Skin of body (tissue), 2 donors: Measurements from ENCODE around the gene SPDYE6. TPM values are rescaled to one million over a fixed set of nuclear protein-coding genes. Genes with fewer than 3 reads are reported as not detected.
"Not testable (repeated sequence)": the region's sequence is repeated elsewhere in the genome, so short reads cannot be mapped to it uniquely, and the experiment has no call there.

Experiments
- DNase-seq: peaks from one replicate; lab custom pipeline; 2025; lab: John Stamatoyannopoulos, UW
- total RNA-seq: library from RNA; depleted of rRNA; stranded (reverse); fragments of >200 nt; gene quantifications from one replicate; pipeline ENCODE4 v1.2.3, GENCODE V29; 2014

The SPDYE6 gene, protein sequence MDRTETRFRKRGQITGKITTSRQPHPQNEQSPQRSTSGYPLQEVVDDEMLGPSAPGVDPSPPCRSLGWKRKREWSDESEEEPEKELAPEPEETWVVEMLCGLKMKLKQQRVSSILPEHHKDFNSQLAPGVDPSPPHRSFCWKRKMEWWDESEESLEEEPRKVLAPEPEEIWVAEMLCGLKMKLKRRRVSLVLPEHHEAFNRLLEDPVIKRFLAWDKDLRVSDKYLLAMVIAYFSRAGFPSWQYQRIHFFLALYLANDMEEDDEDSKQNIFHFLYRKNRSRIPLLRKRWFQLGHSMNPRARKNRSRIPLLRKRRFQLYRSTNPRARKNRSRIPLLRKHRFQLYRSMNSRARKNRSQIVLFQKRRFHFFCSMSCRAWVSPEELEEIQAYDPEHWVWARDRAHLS
- total RNA-seq, result not detected

DNA sequence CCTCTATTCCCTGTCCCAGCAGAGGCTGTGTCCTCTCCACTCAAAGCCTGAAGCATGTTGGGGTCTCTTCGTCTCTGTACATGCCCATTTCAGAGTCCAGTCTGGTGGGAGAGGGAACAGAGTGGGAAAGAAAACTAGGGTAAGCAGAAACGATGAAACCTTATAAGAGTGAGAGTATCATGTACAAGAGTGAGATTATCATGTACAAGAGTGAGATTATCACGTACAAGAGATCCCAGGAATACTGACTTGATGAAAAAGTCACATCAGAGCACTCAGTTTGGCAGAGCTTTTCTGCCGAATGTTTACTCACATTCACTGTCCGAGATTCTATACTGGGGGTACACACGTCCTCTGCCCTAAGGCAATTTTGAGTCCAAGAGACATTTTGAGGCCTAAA, at the start of gene SPDYE6:
SPDYE6 (minus strand) TSS at position 101 of the 400 bp plus-strand sequence. CDS start 421 bp downstream, outside the sequence.
- DNase-seq, result not testable (repeated sequence)

DNA sequence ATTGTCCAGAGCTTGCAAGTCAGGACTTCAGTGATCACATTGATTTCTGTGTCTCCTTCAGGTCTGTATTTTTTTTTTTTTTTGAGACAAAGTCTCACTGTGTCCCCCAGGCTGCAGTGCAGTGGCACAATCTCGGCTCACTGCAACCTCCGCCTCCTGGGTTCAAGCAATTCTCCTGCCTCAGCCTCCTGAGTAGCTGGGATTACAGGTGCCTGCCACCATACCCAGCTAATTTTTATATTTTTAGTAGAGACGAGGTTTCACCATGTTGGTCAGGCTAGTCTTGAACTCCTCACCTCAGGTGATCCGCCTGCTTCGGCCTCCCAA, 48.6 kb upstream of the SPDYE6 start:
- DNase-seq, result not testable (repeated sequence)

DNA sequence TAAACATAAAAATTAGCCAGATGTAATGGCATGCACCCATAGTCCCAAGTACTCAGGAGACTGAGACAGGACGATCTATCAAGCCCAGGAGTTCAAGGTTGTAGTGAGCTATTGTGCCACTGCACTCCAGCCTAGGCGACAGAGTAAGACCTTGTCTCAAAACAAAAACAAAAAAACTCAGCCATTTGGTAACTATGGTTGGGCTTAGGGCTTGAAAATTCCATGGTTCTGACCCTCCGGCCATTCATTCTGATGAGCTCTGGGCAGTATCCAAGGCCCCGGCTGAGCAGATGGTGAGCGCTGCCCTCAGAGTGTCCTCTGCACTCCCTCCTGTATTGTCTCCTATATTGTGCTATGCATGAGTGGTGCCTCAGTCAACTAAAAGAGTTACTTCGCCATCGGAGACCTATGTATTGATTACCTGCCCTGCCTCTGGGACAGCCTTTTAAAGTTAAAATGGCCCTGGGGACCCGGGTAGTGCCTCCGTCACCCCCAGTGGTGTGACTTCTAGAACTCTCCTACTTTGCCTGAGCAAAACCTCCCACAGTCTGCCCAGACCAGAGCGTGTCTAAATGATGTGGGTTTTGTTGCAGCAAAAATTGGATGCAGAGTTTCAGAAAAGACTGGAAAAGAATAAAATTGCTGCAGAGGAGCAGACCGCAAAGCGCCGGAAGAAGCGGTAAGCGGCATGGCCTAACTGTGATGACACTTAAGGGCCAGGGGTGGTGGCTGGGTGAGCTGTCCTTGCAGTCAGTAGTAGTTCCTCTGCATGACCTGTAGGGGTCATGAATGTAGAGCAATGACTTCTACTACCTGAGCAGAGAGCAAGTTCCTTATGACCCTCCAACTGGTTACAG, 48.0 kb upstream of the SPDYE6 start:
- no peak for DNase-seq

DNA sequence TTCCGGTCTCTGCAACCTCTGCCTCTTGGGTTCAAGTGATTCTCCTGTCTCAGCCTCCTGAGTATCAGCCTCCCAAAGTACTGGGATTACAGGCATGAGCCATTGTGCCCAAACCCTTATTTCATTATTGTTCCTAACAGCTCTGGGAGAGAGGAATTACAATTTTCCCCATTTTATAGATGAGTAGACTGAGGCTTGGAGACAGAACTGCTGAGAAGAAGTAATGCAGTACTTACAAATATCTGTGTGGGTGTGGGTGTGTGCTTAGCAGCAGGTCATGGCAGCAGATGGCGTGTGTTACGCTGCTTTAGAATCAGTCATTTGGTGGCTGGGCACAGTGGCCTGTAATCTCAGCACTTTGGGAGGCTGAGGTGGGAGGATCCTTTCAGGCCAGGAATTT, 47.3 kb upstream of the SPDYE6 start:
- DNase-seq, result no peak

DNA sequence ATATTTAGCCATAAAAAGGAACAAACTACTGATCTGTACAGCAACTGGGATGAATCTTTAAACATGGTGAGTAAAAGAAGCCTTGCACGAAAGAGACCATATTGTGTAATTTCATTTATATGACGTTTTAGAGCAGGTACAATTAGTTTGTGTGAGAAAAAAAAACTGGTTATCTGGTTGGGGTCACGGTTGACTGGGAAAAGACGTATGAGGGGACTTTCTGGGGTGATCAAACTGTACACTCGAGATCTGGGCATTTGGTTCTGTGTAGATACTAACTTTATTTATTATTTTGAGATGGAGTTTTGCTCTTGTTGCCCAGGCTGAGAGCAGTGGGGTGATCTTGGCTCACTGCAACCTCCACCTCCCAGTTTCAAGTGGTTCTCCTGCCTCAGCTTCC, 44.1 kb upstream of the SPDYE6 start:
- no peak for DNase-seq

DNA sequence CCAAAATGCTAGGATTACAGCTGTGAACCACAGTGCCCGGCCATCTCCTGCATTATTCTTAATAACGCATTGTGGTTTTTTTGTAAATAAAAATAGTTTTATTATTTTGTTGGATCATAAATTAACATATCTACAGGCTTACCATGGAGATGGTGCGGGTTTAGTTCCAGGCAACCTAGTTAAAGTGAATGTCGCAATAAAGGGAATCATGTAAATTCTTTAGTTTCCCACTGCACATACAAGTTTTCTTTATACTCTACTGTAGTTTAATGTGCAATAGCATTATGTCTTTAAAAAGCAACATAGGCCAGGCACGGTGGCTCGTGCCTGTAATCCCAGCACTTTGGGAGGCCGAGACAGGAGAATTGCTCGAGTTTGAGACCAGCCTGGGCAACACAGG, 42.3 kb upstream of the SPDYE6 start:
- no peak for DNase-seq

DNA sequence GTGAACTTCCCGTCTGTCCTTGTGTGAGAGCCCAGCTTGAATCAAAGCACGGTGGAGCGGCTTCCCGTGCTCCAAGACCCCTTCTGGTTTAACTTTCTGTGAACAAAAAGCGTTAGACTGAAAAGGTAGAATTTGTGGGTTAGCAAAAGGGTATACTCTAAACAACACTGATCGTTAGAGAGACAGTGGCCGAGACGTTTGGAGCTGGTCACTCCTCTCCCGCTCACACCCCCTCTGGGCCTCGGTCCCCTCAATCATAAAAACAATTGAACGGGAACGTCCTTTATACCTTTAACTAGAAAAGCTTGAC, 40.4 kb upstream of the SPDYE6 start:
- no peak for DNase-seq

DNA sequence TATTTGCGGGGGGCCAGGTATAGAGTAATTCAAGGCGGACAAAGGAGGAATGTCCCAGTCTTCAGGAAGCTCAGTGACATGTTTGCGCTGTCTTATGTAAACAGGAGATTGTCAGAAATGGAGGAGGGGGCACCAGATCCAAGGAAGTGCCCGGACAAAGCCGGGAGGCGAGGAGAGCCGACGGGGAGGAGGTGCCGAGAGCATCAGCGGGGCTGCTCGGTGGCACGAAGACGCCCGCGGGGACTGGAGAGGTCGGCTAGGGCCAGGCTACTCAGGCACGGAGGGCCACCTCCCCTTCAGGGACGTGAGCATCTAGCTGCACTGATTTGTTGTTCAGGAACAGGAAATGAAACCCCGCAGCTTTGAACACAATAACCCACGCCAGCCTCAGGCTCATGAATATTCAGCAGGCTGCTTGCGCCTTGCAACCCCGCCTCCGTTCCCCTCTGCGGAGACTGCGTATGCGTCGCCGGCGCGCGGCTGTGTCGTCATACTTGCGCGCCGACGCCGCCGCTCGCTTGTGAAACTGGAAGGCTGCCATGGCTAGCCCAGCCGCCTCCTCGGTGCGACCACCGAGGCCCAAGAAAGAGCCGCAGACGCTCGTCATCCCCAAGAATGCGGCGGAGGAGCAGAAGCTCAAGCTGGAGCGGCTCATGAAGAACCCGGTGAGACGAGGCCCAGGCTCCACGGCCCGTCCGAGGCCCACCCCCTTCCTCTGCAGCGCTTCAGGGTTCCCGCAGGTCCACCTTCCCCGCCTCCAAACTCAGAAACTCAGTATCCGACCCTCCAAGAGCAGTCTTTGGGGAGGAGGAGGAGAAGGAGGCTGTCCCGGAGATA, 39.8 kb upstream of the SPDYE6 start, which contains the start of gene PRKRIP1:
PRKRIP1 (plus strand) TSS at position 491 of the 837 bp plus-strand sequence; CDS start at position 540, 49 bp downstream.
- DNase-seq, result peak; percentile 91

DNA sequence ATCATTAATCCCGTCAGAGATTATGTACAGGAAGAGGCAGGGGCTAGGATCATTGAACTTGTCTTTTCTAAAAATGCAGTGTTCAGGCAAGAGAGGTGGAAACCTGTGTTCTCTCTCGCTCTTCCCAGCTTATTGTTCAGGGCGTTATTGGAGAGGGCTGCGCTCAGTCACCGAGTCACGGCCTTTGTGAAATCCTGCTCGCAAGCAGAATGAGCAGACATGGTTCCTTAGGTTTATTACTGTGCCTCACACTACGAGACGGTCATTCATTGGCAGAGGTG, 39.3 kb upstream of the SPDYE6 start:
- DNase-seq, result no peak

DNA sequence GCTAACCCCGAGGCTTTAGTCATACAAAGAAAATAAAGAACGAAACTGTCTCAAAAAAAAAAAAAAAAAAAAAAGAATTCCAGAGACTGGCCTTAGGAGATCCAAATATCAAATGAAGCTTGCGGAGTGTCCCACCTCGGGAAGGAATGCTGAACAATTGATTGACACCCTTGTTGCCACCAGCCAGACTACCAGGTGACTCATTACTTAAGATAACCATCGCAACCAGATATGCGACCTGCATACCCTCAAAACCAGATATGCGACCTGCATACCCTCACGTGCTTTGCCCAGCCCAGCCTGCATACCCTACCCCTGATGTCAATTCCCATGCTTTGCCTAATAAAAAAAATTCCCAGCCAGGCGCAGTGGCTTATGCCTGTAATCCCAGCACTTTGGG, 37.2 kb upstream of the SPDYE6 start:
- no peak for DNase-seq

DNA sequence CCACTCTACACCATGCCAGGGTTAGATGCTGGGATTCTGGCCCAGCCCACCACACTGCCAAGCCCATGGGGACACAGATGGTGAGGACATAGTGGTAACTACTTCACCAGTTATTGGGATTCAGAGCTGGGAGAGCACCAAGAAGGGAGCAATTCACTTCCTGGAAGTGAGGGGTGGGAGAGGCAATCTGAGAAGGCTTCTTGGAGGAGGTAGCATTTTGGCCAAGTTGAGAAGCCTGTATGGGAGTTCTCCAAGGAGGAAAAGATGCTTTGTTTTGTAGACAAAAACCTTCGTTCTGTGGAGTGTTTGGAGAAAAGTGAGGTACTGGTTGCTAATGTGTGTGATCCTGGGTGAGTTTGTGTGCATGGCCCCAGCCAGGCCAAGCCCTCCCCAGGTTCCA, 36.1 kb upstream of the SPDYE6 start:
- DNase-seq, result no peak

DNA sequence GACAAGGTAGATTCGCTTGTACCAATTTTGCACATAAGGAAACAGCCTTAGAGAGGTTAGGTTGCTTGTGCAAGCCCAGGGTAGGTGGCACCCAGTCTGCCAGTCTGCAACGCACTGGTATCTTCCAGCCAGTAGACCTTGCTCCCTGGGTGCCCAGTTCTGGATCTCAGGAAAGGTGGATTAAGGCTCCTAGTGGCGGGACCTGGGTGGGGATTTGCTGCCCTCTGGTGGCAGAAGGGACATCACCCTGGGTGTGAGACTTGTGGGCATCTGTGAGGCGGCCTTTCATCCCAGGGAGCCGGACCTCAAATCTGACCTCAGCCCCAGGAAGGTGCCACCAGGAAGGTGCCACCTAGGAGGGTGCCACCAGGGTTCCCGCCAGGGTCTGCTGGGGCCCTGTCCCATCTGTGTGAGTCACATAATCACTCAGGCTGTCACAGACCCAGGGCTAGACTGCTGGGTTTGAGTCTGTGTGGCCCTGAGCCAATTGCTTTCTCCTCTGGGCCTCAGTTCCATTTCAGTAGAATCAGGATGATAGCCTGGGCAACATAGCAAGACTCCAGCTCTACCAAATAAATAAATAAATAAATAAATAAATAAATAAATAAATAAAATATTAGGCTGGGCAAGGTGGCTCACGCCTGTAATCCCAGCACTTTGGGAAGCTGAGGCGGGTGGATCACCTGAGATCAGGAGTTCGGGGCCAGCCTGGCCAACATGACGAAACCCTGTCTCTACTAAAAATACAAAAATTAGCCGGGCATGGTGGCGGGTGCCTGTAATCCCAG, 34.6 kb upstream of the SPDYE6 start:
- peak; percentile 23 for DNase-seq

DNA sequence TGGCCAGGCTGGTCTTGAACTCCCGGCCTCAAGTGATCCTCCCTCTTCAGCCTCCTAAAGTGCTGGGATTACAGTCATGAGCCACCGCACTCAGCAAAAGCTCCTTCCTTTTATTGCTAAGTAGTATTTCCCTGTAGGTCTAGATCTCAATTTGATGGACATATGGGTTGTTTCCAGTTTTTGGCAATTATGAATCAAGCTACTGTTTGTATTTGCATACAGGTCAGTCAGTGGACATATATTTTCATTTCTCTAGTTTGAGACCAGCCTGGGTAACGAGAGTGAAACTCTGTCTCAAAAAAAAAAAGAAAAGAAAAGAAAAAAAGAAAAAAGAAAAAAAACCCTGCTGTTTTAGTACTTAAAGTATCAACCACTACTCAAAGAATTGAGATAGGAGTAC, 33.6 kb upstream of the SPDYE6 start:
- DNase-seq, result no peak

DNA sequence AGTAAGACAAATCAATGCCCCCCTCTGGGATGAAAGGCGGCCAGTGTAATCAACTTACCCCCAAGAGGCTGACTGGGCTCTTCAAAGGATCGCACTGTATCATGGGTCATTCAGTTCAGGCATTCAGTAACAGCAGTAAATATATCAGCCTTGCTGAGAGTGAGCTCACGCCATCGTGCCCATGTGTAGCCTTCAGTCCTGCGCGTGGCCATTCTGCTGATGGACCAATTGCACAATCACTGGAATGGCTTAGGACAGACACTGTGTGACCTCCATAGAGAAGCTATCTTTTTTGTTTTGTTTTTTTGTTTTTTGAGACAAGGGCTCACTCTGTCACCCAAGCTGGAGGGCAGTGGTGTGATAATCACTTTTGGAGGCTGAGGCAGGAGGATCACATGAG, 30.8 kb upstream of the SPDYE6 start:
- no peak for DNase-seq

DNA sequence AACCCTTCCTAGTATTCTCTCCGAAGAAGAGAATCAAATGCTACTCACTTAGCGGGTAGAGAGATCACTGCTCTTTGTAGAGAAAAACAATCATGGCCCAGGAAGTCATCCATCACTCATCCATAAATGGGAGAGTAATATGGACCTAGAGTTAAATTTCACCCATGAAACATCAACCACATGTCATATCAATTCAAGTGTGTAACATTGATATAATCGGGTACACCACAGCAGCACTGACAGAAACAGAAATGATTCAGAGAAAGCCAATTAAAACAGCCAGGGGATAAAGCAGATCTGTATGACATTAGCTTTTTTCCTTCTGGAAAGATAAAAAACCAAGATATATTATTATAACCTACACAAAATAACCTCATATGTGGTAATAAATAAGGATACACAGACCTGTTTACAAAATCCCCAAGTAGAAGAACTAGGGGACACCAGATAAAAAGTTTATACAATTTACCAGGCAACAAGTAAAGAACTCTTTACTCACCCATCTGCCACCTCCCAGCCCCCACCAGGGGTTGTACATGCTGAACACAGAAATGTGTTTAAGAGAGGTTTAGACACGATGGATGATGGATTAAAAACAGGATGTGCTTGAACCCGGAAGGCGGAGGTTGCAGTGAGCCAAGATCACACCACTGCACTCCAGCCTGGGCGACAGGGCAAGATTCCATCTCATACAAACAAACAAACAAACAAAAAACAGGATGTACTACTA, 25.6 kb upstream of the SPDYE6 start:
- DNase-seq, result not testable (repeated sequence)

DNA sequence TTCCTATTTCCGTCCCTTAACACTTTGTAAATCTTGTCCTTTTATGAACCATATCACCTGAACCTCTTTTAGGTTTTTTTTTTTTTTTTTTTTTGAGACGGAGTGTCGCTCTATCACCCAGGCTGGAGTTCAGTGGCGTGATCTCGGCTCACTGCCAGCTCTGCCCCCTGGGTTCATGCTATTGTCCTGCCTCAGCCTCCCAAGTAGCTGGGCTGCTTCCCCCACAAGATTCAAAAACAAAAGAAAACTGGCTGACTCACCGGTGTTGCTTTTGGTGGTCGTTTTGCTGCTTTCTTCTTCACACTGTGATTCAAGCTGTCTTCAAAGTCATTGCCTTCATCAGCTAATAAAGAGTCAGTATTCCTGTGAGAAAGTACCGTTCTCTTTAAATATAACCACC, 24.6 kb upstream of the SPDYE6 start:
- not testable (repeated sequence) for DNase-seq

DNA sequence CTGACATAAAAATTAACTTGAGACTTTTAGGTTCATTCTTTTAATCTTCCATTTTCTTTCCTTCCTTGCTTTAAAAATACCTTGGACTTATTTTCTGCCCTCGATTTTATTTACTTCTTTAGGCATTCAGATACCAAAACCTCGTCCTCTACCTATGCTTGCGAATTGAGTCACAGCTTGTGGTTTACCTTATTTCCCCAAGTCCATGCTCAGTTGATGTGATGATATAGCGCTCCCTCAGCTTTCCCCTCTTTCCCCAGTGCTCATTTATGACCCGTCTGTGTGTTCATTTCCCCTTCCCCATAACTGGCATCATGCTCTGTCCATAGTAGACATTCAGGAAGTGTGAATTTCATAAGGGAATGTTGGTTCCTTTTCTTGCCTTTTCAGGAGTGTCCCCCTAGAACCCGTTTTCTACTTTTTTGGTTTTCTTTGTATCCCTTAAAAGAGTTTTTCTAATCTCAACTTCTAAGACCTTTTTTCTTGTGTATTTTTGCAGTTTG, 20.8 kb upstream of the SPDYE6 start:
- DNase-seq, result no peak

DNA sequence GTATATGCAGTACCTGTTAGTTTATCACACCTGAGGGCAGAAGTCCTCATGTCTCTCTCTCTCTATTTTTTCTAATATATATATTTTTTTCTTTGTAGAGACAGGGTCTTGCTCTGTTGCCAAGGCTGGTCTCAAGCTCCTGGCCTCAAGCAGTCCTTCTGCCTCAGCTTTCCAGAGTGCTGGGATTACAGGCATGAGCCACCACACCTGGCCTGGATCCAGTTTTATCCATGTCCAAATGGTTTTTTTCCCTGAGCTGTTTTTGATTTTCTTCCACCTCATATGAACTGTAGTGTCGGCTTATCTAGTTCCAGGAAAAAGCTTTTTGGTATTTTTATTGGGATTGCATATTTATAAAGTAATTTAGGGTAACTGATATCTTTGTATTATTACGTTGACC, 16.6 kb upstream of the SPDYE6 start:
- DNase-seq, result not testable (repeated sequence)

DNA sequence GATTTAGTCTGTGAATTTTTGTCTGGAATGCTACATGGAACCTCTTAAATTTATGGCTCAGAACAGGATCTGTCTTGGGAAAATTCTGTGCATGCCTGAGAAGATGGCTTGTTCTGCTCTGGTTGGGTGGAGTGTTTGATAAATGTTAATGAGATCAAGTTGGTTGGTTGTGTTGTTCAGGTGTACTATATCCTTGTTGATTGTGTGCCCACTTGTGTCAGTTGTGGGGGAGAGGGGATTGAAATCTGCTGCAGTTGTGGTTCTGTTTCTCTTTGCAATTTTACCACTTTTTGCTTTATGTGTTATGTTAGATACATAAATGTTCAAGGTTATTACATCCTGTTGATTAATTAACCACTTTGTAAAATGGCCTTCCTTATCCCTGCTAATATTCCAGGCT, 13.8 kb upstream of the SPDYE6 start:
- not testable (repeated sequence) for DNase-seq

DNA sequence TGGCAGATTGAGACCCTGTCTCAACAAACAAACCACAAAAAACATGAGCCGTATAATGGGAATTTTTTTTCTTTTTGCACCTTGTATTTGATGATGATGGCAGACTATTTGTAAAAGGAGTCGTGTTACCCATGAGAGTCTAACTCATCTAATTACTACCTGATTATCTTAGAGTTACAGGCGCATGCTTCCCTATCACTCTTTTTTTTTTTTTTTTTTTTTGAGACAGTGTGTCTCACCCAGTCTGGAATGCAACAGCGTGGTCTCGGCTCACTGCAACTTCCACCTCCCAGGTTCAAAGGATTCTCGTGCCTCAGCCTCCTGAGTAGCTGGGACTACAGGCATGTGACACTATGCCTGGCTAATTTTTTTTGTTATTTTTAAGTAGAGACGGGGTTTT, 9.1 kb upstream of the SPDYE6 start:
- DNase-seq, result not testable (repeated sequence)
